Measurements from ENCODE around the gene ACTN4.

Gene ACTN4

GRCh38 chr19:38706792-38707511 lies 59.5 kb downstream of the ACTN4 start:
- TF ChIP-seq CTCF (IDR thresholded peaks at IDR 0.05; ENCODE audit: extremely low read depth, missing control alignments) = no peak
- DNase-seq (ENCODE audit: low spot score) = no peak

- TF ChIP-seq CTCF (IDR thresholded peaks at IDR 0.05; ENCODE audit: extremely low read depth, missing control alignments) = no peak
- no peak for DNase-seq (ENCODE audit: low spot score)
These were observed 60.2 kb downstream of the ACTN4 start for GRCh38 chr19:38707512-38708114.

- TF ChIP-seq CTCF (IDR thresholded peaks at IDR 0.05; ENCODE audit: extremely low read depth, missing control alignments) = no peak
- DNase-seq (ENCODE audit: low spot score) = no peak
These were observed 61.1 kb downstream of the ACTN4 start for GRCh38 chr19:38708413-38709024.

- DNase-seq (ENCODE audit: low spot score) = no peak
- no peak for TF ChIP-seq CTCF (IDR thresholded peaks at IDR 0.05; ENCODE audit: extremely low read depth, missing control alignments)
These were observed 61.7 kb downstream of the ACTN4 start for GRCh38 chr19:38709119-38709518.

GRCh38 chr19:38709671-38710415 lies 62.4 kb downstream of the ACTN4 start:
- TF ChIP-seq CTCF (IDR thresholded peaks at IDR 0.05; ENCODE audit: extremely low read depth, missing control alignments) = no peak
- no peak for DNase-seq (ENCODE audit: low spot score)

- TF ChIP-seq CTCF (IDR thresholded peaks at IDR 0.05; ENCODE audit: extremely low read depth, missing control alignments) = no peak
These were observed 62.9 kb downstream of the ACTN4 start for GRCh38 chr19:38710416-38710702.

More at GRCh38 chr19:38710416-38710702, 62.9 kb downstream of the ACTN4 start:
- DNase-seq (ENCODE audit: low spot score) = no peak

Data from GM20000 (cell line).